K562 (cell line): ENCODE results near the gene SLC40A1. TPM values are rescaled to one million over a fixed set of nuclear protein-coding genes. Genes with fewer than 3 reads are reported as not detected.

Experiments
- HINFP ChIP-seq: fragments of 450-650 bp; conservative IDR thresholded peaks from 2 replicates; pipeline ENCODE4 v1.6.1; 2016; ENCODE audit warnings: missing genetic modification characterization, low read depth, mild to moderate bottlenecking, control low read depth, missing compliant biosample characterization
- PRDM10 ChIP-seq: fragments of 450-650 bp; IDR thresholded peaks from 2 replicates; pipeline ENCODE4 v1.6.1; 2018; ENCODE audit not compliant: partially characterized antibody
- SMARCC2 ChIP-seq: fragments of 450-650 bp; IDR thresholded peaks from 2 replicates; pipeline ENCODE4 v1.6.1; 2017; ENCODE audit warnings: antibody characterized with exemption, moderate library complexity, mild to moderate bottlenecking, low read depth
- USF1 ChIP-seq: sonication (generic); formaldehyde crosslinking; IDR thresholded peaks from 2 replicates; pipeline ENCODE4 v1.9.0; 2022; ENCODE audit warnings: mild to moderate bottlenecking, missing genetic modification reagents
- ZBTB7A ChIP-seq: IDR thresholded peaks from 2 replicates; pipeline ENCODE4 v1.6.1; 2011; ENCODE audit warnings: low read depth, mild to moderate bottlenecking, low read length, moderate library complexity, borderline replicate concordance; ENCODE audit not compliant: control insufficient read depth
- ZNF75A ChIP-seq: fragments of 450-650 bp; formaldehyde crosslinking; IDR thresholded peaks from 2 replicates; pipeline ENCODE4 v1.4.0; 2020; ENCODE audit warnings: mild to moderate bottlenecking
- polyA plus RNA-seq, 8 experiments: library from polyadenylated mRNA; depleted of rRNA in 4 of 8; stranded (reverse) in 5 of 8; unstranded in 3 of 8; fragments of >200 nt; fragmentation: Nextera tagmentation in 2 of 8; fragmentation: Illumina TruSeq in 1 of 8; extraction: Ambion mirVana in 2 of 8; extraction: Trizol in 1 of 8; gene quantifications; 2 replicates each; pipeline versions ENCODE4 v1.2.1 to v1.2.3, GENCODE V29; 2011 to 2014; ENCODE audit warnings: inconsistent platforms in 1 of 8, missing spikeins in 1 of 8
- total RNA-seq, 7 experiments: library from RNA; depleted of rRNA in 6 of 7; stranded (reverse); fragments of >200 nt in 6 of 7; fragmentation: Illumina TruSeq in 2 of 7; extraction: Trizol in 2 of 7; gene quantifications; 2 replicates each; pipeline versions ENCODE4 v1.2.1 to v1.2.3, GENCODE V29; 2011 to 2021; ENCODE audit warnings: low replicate concordance in 1 of 7
- TF ChIP-seq, protein P1 (sequence below), 2 experiments: fragments of 450-650 bp; conservative IDR thresholded peaks; 2 replicates each; pipeline ENCODE4 v1.6.1; 2017; ENCODE audit warnings: mild to moderate bottlenecking in 2 of 2, moderate library complexity in 2 of 2
- TF ChIP-seq, protein P2 (sequence below), 2 experiments: fragments of 200-800 bp in 1 of 2; sonication (Bioruptor generic) in 1 of 2; sonication (generic) in 1 of 2; formaldehyde crosslinking in 1 of 2; IDR thresholded peaks in 1 of 2; conservative IDR thresholded peaks in 1 of 2; 2 replicates each; pipeline versions ENCODE4 v1.5.0 to v1.6.1; 2016 to 2020; ENCODE audit warnings: missing compliant biosample characterization in 1 of 2, missing genetic modification characterization in 1 of 2, missing genetic modification reagents in 1 of 2
- TF ChIP-seq, protein P3 (sequence below): fragments of 450-650 bp; IDR thresholded peaks from 2 replicates; pipeline ENCODE4 v1.6.1; 2016; ENCODE audit warnings: mild to moderate bottlenecking
- TF ChIP-seq, protein P4 (sequence below), 2 experiments: fragments of 450-650 bp; IDR thresholded peaks; 2 replicates each; pipeline ENCODE4 v1.6.1; 2016

The SLC40A1 gene
- total and polyA plus RNA-seq, 9 of the 15 experiments (the other 6 are each of a cell fraction or from before 2014, with no cell fraction given): 42.2 to 95.9 (median 54.9) TPM

DNA sequence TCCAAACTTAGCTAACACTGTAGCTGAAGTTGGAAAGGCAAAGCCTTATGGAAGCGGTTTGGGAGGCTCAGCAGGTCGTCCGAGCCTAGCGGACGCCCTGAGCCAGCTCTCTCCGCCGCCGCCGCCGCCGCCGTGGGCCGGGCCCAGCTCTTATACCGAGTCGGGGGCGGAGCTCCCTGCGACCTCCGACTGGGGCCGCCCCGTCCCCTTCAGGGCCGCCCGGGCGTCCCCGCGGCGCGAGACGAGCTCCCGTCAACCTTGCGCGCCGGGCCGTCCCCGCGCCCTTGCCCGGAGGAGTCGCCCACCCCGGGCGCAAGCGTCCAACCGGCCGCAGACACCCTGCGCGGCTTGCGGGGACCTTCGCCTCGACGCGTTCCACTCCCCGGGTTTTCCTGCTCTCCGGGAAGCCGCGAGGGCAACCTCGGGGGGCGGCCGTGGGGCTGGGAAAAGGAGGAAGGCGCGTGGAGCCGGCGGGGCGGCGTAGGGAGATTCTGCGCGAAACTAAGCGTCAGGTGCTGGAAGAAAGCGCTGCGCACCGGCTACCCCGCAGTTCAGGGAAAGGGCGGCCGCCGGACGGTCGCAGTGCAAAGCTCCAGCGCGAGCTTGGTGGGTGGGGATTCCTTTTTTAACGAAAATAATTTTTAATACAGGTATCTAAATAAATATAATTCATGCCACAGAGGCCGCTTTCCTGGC, at the start of gene SLC40A1 (continued):
- TF ChIP-seq ZNF75A (no peak), ZBTB7A (peak; percentile 78; the same call in 1 of the 2 replicates), HINFP (tag) (0 out of 2 replicates have a peak, but pooled peaks have one; percentile 28), PRDM10 (no peak), SMARCC2 (no peak), USF1 (CRISPR knock-in tag) (no peak)
- TF ChIP-seq, protein P1, sequence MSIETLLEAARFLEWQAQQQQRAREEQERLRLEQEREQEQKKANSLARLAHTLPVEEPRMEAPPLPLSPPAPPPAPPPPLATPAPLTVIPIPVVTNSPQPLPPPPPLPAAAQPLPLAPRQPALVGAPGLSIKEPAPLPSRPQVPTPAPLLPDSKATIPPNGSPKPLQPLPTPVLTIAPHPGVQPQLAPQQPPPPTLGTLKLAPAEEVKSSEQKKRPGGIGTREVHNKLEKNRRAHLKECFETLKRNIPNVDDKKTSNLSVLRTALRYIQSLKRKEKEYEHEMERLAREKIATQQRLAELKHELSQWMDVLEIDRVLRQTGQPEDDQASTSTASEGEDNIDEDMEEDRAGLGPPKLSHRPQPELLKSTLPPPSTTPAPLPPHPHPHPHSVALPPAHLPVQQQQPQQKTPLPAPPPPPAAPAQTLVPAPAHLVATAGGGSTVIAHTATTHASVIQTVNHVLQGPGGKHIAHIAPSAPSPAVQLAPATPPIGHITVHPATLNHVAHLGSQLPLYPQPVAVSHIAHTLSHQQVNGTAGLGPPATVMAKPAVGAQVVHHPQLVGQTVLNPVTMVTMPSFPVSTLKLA (conservative IDR thresholded peaks at IDR 0.05): no peak; a peak in 1 of 4 replicates
- TF ChIP-seq, protein P2, sequence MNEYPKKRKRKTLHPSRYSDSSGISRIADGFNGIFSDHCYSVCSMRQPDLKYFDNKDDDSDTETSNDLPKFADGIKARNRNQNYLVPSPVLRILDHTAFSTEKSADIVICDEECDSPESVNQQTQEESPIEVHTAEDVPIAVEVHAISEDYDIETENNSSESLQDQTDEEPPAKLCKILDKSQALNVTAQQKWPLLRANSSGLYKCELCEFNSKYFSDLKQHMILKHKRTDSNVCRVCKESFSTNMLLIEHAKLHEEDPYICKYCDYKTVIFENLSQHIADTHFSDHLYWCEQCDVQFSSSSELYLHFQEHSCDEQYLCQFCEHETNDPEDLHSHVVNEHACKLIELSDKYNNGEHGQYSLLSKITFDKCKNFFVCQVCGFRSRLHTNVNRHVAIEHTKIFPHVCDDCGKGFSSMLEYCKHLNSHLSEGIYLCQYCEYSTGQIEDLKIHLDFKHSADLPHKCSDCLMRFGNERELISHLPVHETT (CRISPR knock-in tag; conservative IDR thresholded peaks at IDR 0.05 in 1 of 2, IDR thresholded peaks at IDR 0.05 in 1 of 2): peak in 1 of 2 experiments; percentile 57; a peak in 2 of 4 replicates
- TF ChIP-seq, protein P3, sequence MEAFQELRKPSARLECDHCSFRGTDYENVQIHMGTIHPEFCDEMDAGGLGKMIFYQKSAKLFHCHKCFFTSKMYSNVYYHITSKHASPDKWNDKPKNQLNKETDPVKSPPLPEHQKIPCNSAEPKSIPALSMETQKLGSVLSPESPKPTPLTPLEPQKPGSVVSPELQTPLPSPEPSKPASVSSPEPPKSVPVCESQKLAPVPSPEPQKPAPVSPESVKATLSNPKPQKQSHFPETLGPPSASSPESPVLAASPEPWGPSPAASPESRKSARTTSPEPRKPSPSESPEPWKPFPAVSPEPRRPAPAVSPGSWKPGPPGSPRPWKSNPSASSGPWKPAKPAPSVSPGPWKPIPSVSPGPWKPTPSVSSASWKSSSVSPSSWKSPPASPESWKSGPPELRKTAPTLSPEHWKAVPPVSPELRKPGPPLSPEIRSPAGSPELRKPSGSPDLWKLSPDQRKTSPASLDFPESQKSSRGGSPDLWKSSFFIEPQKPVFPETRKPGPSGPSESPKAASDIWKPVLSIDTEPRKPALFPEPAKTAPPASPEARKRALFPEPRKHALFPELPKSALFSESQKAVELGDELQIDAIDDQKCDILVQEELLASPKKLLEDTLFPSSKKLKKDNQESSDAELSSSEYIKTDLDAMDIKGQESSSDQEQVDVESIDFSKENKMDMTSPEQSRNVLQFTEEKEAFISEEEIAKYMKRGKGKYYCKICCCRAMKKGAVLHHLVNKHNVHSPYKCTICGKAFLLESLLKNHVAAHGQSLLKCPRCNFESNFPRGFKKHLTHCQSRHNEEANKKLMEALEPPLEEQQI: no peak
- TF ChIP-seq, protein P4, sequence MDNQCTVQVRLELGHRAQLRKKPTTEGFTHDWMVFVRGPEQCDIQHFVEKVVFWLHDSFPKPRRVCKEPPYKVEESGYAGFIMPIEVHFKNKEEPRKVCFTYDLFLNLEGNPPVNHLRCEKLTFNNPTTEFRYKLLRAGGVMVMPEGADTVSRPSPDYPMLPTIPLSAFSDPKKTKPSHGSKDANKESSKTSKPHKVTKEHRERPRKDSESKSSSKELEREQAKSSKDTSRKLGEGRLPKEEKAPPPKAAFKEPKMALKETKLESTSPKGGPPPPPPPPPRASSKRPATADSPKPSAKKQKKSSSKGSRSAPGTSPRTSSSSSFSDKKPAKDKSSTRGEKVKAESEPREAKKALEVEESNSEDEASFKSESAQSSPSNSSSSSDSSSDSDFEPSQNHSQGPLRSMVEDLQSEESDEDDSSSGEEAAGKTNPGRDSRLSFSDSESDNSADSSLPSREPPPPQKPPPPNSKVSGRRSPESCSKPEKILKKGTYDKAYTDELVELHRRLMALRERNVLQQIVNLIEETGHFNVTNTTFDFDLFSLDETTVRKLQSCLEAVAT (IDR thresholded peaks at IDR 0.05): peak in 1 of 2 experiments; percentile 26; a peak in 1 of 4 replicates
